CD4-positive, alpha-beta T cell (primary cell): Measurements from ENCODE around the gene TMED8. TPM values are rescaled to one million over a fixed set of nuclear protein-coding genes. Genes with fewer than 3 reads are reported as not detected.

ENCODE experiments used
- ATAC-seq: fragments of 200-7000 bp; cut with Tn5 transposase; one replicate; pipeline ENCODE4 v1.10.0; 2022; ENCODE audit warnings: mild to moderate bottlenecking; ENCODE audit not compliant: poor library complexity
- CTCF ChIA-PET: fragments of 350-600 bp; sonication (Branson Sonifier 250); formaldehyde crosslinking; loops from one replicate; lab custom pipeline; 2021; ENCODE audit warnings: antibody characterized with exemption, inconsistent platforms; lab: Charles Lee
- POLR2A ChIA-PET: fragments of 350-600 bp; sonication (Branson Sonifier 250); formaldehyde crosslinking; loops from one replicate; lab custom pipeline; 2021; ENCODE audit warnings: antibody characterized with exemption, inconsistent platforms; lab: Charles Lee
- DNase-seq, 14 experiments: peaks; one replicate each; pipeline ENCODE4 v3.0.0-alpha.2; 2013 to 2020; ENCODE audit warnings: mixed read lengths in 2 of 14
- H3K27ac ChIP-seq, 2 donors: one replicate each; pipeline versions ENCODE4 v1.5.1 to v1.7.0; 2013; ENCODE audit warnings: low read length in 2 of 2, low read depth in 1 of 2, mild to moderate bottlenecking in 1 of 2
- H3K27me3 ChIP-seq, 2 experiments: 1 replicate in 1 of 2; 2 replicates in 1 of 2; pipeline versions ENCODE4 v1.6.1 to v1.7.0; 2013; ENCODE audit warnings: low read length in 2 of 2, control low read depth in 1 of 2, mild to moderate bottlenecking in 1 of 2, moderate library complexity in 1 of 2; ENCODE audit not compliant: insufficient read depth in 2 of 2, control insufficient read depth in 1 of 2
- H3K36me3 ChIP-seq: one replicate; pipeline ENCODE4 v1.6.1; 2013; ENCODE audit warnings: low read length, control low read depth; ENCODE audit not compliant: insufficient read depth
- H3K4me1 ChIP-seq: one replicate; pipeline ENCODE4 v1.6.1; 2013; ENCODE audit warnings: low read length, control low read depth; ENCODE audit not compliant: insufficient read depth
- H3K4me3 ChIP-seq: one replicate; pipeline ENCODE4 v1.5.1; 2013; ENCODE audit warnings: mild to moderate bottlenecking, low read length, moderate library complexity
- H3K9me3 ChIP-seq, 2 experiments: 1 replicate in 1 of 2; 2 replicates in 1 of 2; pipeline versions ENCODE4 v1.6.1 to v1.7.0; 2013; ENCODE audit warnings: low read length in 2 of 2, mild to moderate bottlenecking in 2 of 2, control low read depth in 1 of 2, moderate library complexity in 1 of 2; ENCODE audit not compliant: control insufficient read depth in 1 of 2, insufficient read depth in 1 of 2
- H3K27ac Mint-ChIP-seq: one replicate; pipeline ENCODE4 v1.8.0; 2020; ENCODE audit warnings: mixed read lengths
- H3K27me3 Mint-ChIP-seq: one replicate; pipeline ENCODE4 v1.8.0; 2021; ENCODE audit warnings: mixed read lengths
- H3K36me3 Mint-ChIP-seq: one replicate; pipeline ENCODE4 v1.8.0; 2021; ENCODE audit warnings: low read depth, mixed read lengths
- H3K4me1 Mint-ChIP-seq: one replicate; pipeline ENCODE4 v1.8.0; 2021; ENCODE audit warnings: low read depth, mixed read lengths
- H3K4me3 Mint-ChIP-seq: one replicate; pipeline ENCODE4 v1.8.0; 2020; ENCODE audit warnings: mild to moderate bottlenecking, mixed read lengths
- H3K9me3 Mint-ChIP-seq: one replicate; pipeline ENCODE4 v1.8.0; 2020; ENCODE audit warnings: mixed read lengths
- CTCF ChIP-seq: fragments of 200-600 bp; IDR thresholded peaks from one replicate; pipeline ENCODE4 v1.8.0; 2022; ENCODE audit warnings: antibody characterized with exemption, mild to moderate bottlenecking
- intact Hi-C, 2 experiments: fragments of 100-400 bp; cut with DNase I in 1 of 2; cut with micrococcal nuclease in 1 of 2; formaldehyde crosslinking; loops; one replicate each; pipeline versions ENCODE4 v1.15.1 to v1.9.0; 2023 to 2025; cut with DNase I, micrococcal nuclease
- total RNA-seq, 174 experiments: library from RNA in 2 of 174; stranded (reverse) in 2 of 174; gene quantifications; one replicate each; pipeline ENCODE4 v1.2.3 and lab custom pipeline; 2021 to 2026

TMED8 gene
- total RNA-seq, 2 experiments from 2014 or later, result 4.9 to 5.1 TPM

- no peak overlapping the region for H3K27ac Mint-ChIP-seq
- intact Hi-C loops, result no loop called here
- H3K27me3 ChIP-seq, result no peaks in the 10 kb centered on the region
Observed at GRCh38 chr14:77325746-77326094, 51.2 kb downstream of the TMED8 start.

GRCh38 chr14:77324816-77325745, 51.8 kb downstream of the TMED8 start:
- Histone ChIP-seq H3K4me3 (no peak overlapping the region), H3K27me3 (no peaks in the 10 kb centered on the region), H3K36me3 (no peaks in the 10 kb centered on the region), H3K4me1 (peaks cover 12% of the 10 kb centered on the region), H3K9me3 (no peaks in the 10 kb centered on the region), H3K27ac (no peak overlapping the region)
- no peak for ATAC-seq
- no peak for TF ChIP-seq CTCF
- DNase-seq, result no peak
- H3K27ac Mint-ChIP-seq, result no peak overlapping the region
- peaks cover 22% of the 10 kb centered on the region for H3K4me1 Mint-ChIP-seq
- H3K27me3 Mint-ChIP-seq, result no peaks in the 10 kb centered on the region
- H3K36me3 Mint-ChIP-seq, result peaks cover 9% of the 10 kb centered on the region
- H3K9me3 Mint-ChIP-seq, result no peaks in the 10 kb centered on the region
- POLR2A ChIA-PET, result no interaction called here
- intact Hi-C loops, result loop anchor here (5.0 kb wide), 2 partner anchors 382 to 1173 kb away; partner anchors contain the start of genes ALKBH1 (in 2 of the 2), SLIRP (in 2 of the 2) and GPATCH2L (in 1 of the 2)
- CTCF ChIA-PET, result no interaction called here
- H3K4me3 Mint-ChIP-seq, result no peak overlapping the region

More at GRCh38 chr14:77325746-77326094, 51.2 kb downstream of the TMED8 start:
- POLR2A ChIA-PET, result no interaction called here
- DNase-seq, result no peak
- H3K4me1 Mint-ChIP-seq, result peaks cover 20% of the 10 kb centered on the region
- H3K36me3 Mint-ChIP-seq, result peaks cover 9% of the 10 kb centered on the region
- H3K4me3 Mint-ChIP-seq, result no peak overlapping the region
- Histone ChIP-seq H3K4me1 (peaks cover 12% of the 10 kb centered on the region), H3K9me3 (no peaks in the 10 kb centered on the region), H3K4me3 (no peak overlapping the region), H3K36me3 (no peaks in the 10 kb centered on the region), H3K27ac (no peak overlapping the region)
- no peaks in the 10 kb centered on the region for H3K27me3 Mint-ChIP-seq
- CTCF ChIA-PET, result no interaction called here
- ATAC-seq, result no peak
- no peak for TF ChIP-seq CTCF
- H3K9me3 Mint-ChIP-seq, result no peaks in the 10 kb centered on the region

GRCh38 chr14:77324289-77324688, 52.6 kb downstream of the TMED8 start:
- TF ChIP-seq CTCF, result no peak
- Mint-ChIP-seq H3K4me3 (peak overlapping the region; percentile 15), H3K9me3 (no peaks in the 10 kb centered on the region), H3K27me3 (no peaks in the 10 kb centered on the region), H3K36me3 (peaks cover 9% of the 10 kb centered on the region), H3K4me1 (peaks cover 26% of the 10 kb centered on the region), H3K27ac (no peak overlapping the region)
- no peaks in the 10 kb centered on the region for H3K27me3 ChIP-seq
- peaks cover 16% of the 10 kb centered on the region for H3K4me1 ChIP-seq
- DNase-seq (no peak), ATAC-seq (no peak)
- H3K27ac ChIP-seq, result no peak overlapping the region
- POLR2A ChIA-PET, result no interaction called here
- no peak overlapping the region for H3K4me3 ChIP-seq
- CTCF ChIA-PET, result no interaction called here
- no peaks in the 10 kb centered on the region for H3K9me3 ChIP-seq
- H3K36me3 ChIP-seq, result no peaks in the 10 kb centered on the region
- intact Hi-C loops, result loop anchor here (5.0 kb wide), 2 partner anchors 383 to 1172 kb away; partner anchors contain the start of genes ALKBH1 (in 2 of the 2), SLIRP (in 2 of the 2) and GPATCH2L (in 1 of the 2)
